Measurements from ENCODE around the gene LBHD2.

GRCh38 chr14:103090481-103091020 is 6.5 kb downstream of the LBHD2 start:
- TF ChIP-seq CTCF (IDR thresholded peaks at IDR 0.05) (no peak), POLR2A (IDR thresholded peaks at IDR 0.05) (no peak)
